Right cardiac atrium (tissue), 5 donors: ENCODE results near the gene PIK3CD. TPM values are rescaled to one million over a fixed set of nuclear protein-coding genes. Genes with fewer than 3 reads are reported as not detected.
"Not testable (repeated sequence)": the region's sequence is repeated elsewhere in the genome, so short reads cannot be mapped to it uniquely, and the experiment has no call there.

Experiments used
- ATAC-seq, 2 donors: fragments of 200-7000 bp; cut with Tn5 transposase; one replicate each; pipeline versions ENCODE4 v1.8.0 to v1.9.1; 2020; ENCODE audit warnings: moderate library complexity in 2 of 2, mild to moderate bottlenecking in 1 of 2
- DNase-seq, 3 donors: peaks; one replicate each; pipeline ENCODE4 v3.0.0-alpha.2; 2020
- H3K27ac ChIP-seq: one replicate; pipeline ENCODE4 v1.5.1; 2013; ENCODE audit warnings: mild to moderate bottlenecking, low read length, control low read depth, moderate library complexity
- H3K27me3 ChIP-seq: one replicate; pipeline ENCODE4 v1.6.1; 2013; ENCODE audit not compliant: control insufficient read depth, insufficient read depth
- H3K4me1 ChIP-seq: one replicate; pipeline ENCODE4 v1.6.1; 2013; ENCODE audit warnings: low read length; ENCODE audit not compliant: control insufficient read depth, insufficient read depth
- H3K4me3 ChIP-seq: one replicate; pipeline ENCODE4 v1.5.1; 2013; ENCODE audit warnings: low read length, control low read depth
- H3K9me3 ChIP-seq: one replicate; pipeline ENCODE4 v1.6.1; 2013; ENCODE audit warnings: low read length; ENCODE audit not compliant: control insufficient read depth
- WGBS: extraction: QIAGEN DNeasy Blood & Tissue Kit; methylation state at CpG from one replicate; pipeline ENCODE4 v1.1.7; 2013; 5-methylcytosine and 5-hydroxymethylcytosine counted together
- intact Hi-C, 4 donors: fragments of 100-400 bp; cut with DNase I; formaldehyde crosslinking; loops; one replicate each; pipeline versions ENCODE4 v1.11.0 to v1.14.0; 2022 to 2023
- polyA plus RNA-seq: library from polyadenylated mRNA; stranded (reverse); fragments of 200-250 nt; gene quantifications from one replicate; pipeline ENCODE4 v1.2.3, GENCODE V29; 2013
- total RNA-seq, 4 donors: library from RNA; stranded (reverse); fragmentation: NEBNext Ultra II Directional; extraction: Animal tissue kit (Norgen Biotek cat#: 25700); gene quantifications; one replicate each; pipeline ENCODE4 v1.2.1, GENCODE V29; 2021
- donor health status: healthy with polysubstance abuse.
- donor health status: DM: no; HTN: yes; CAD: no.
- donor health status: DM: no; HTN: no; CAD: no.
- donor health status: DM: no; HTN: yes; CAD: no; lungs with severe emphysema.
- donor health status: DM: yes; HTN: yes; CAD: no.

The PIK3CD gene
- total and polyA plus RNA-seq, 5 donors = 3.0 to 5.9 (median 4.5) TPM

GRCh38 chr1:9657521-9658032 is 6.0 kb downstream of the PIK3CD start:
- H3K27me3 ChIP-seq = no peaks in the 10 kb centered on the region
- H3K4me1 ChIP-seq = no peaks in the 10 kb centered on the region
- WGBS = 65% methylated on average over 2 of the region's 2 CpGs
- DNase-seq (no peak), ATAC-seq (no peak)
- H3K9me3 ChIP-seq = no peaks in the 10 kb centered on the region
- intact Hi-C loops = no loop called here
- H3K27ac ChIP-seq = no peak overlapping the region
- no peak overlapping the region for H3K4me3 ChIP-seq

GRCh38 chr1:9658199-9658598 is 6.7 kb downstream of the PIK3CD start:
- H3K9me3 ChIP-seq = no peaks in the 10 kb centered on the region
- intact Hi-C loops = no loop called here
- DNase-seq = no peak
- no peak overlapping the region for H3K4me3 ChIP-seq
- 76% methylated on average over 4 of the region's 4 CpGs for WGBS
- H3K27me3 ChIP-seq = no peaks in the 10 kb centered on the region
- no peak for ATAC-seq
- H3K4me1 ChIP-seq = no peaks in the 10 kb centered on the region
- no peak overlapping the region for H3K27ac ChIP-seq

GRCh38 chr1:9659328-9659727 is 7.8 kb downstream of the PIK3CD start:
- no peak overlapping the region for H3K4me3 ChIP-seq
- H3K27ac ChIP-seq = no peak overlapping the region
- DNase-seq (peak in 1 of 3 donors; percentile 31), ATAC-seq (no peak)
- intact Hi-C loops = no loop called here
- 66% methylated on average over 5 of the region's 5 CpGs for WGBS
- no peaks in the 10 kb centered on the region for H3K9me3 ChIP-seq
- H3K27me3 ChIP-seq = no peaks in the 10 kb centered on the region
- H3K4me1 ChIP-seq = no peaks in the 10 kb centered on the region

GRCh38 chr1:9663257-9663656 is 11.7 kb downstream of the PIK3CD start:
- intact Hi-C loops = no loop called here
- 90% methylated on average over 6 of the region's 6 CpGs for WGBS
- H3K4me1 ChIP-seq = no peaks in the 10 kb centered on the region
- ATAC-seq = no peak
- H3K4me3 ChIP-seq = no peak overlapping the region
- no peak overlapping the region for H3K27ac ChIP-seq
- DNase-seq = no peak
- H3K9me3 ChIP-seq = no peaks in the 10 kb centered on the region
- no peaks in the 10 kb centered on the region for H3K27me3 ChIP-seq

- H3K9me3 ChIP-seq = no peaks in the 10 kb centered on the region
- H3K27ac ChIP-seq = no peak overlapping the region
- no peaks in the 10 kb centered on the region for H3K27me3 ChIP-seq
- no peak for DNase-seq
- 90% methylated on average over 9 of the region's 9 CpGs for WGBS
- no peaks in the 10 kb centered on the region for H3K4me1 ChIP-seq
- no peak for ATAC-seq
- no peak overlapping the region for H3K4me3 ChIP-seq
- intact Hi-C loops = no loop called here
These were observed 13.7 kb downstream of the PIK3CD start for GRCh38 chr1:9665193-9665592.

- H3K27me3 ChIP-seq = no peaks in the 10 kb centered on the region
- no peaks in the 10 kb centered on the region for H3K4me1 ChIP-seq
- ATAC-seq (no peak), DNase-seq (no peak)
- WGBS = 51% methylated on average over 2 of the region's 2 CpGs
- H3K4me3 ChIP-seq = no peak overlapping the region
- no peaks in the 10 kb centered on the region for H3K9me3 ChIP-seq
- intact Hi-C loops = no loop called here
- H3K27ac ChIP-seq = no peak overlapping the region
These were observed 16.5 kb downstream of the PIK3CD start for GRCh38 chr1:9668080-9668479.

GRCh38 chr1:9670085-9670484 is 18.6 kb downstream of the PIK3CD start:
- no peak for DNase-seq
- no peaks in the 10 kb centered on the region for H3K9me3 ChIP-seq
- H3K27ac ChIP-seq = no peak overlapping the region
- H3K27me3 ChIP-seq = no peaks in the 10 kb centered on the region
- WGBS = 86% methylated on average over 2 of the region's 2 CpGs
- no peak overlapping the region for H3K4me3 ChIP-seq
- no peak for ATAC-seq
- H3K4me1 ChIP-seq = no peaks in the 10 kb centered on the region
- intact Hi-C loops = no loop called here

- no peaks in the 10 kb centered on the region for H3K9me3 ChIP-seq
- DNase-seq (no peak), ATAC-seq (no peak)
- intact Hi-C loops = no loop called here
- H3K27ac ChIP-seq = no peak overlapping the region
- H3K4me3 ChIP-seq = no peak overlapping the region
- 80% methylated on average over 8 of the region's 8 CpGs for WGBS
- no peaks in the 10 kb centered on the region for H3K4me1 ChIP-seq
- no peaks in the 10 kb centered on the region for H3K27me3 ChIP-seq
These were observed 20.0 kb downstream of the PIK3CD start for GRCh38 chr1:9671377-9672140.

GRCh38 chr1:9672444-9672843 is 20.9 kb downstream of the PIK3CD start:
- ATAC-seq (no peak), DNase-seq (no peak)
- WGBS = 91% methylated on average over 5 of the region's 5 CpGs
- Histone ChIP-seq H3K9me3 (no peaks in the 10 kb centered on the region), H3K4me1 (no peaks in the 10 kb centered on the region), H3K27me3 (no peaks in the 10 kb centered on the region), H3K27ac (no peak overlapping the region), H3K4me3 (no peak overlapping the region)
- intact Hi-C loops = no loop called here

- no peaks in the 10 kb centered on the region for H3K4me1 ChIP-seq
- WGBS = 70% methylated on average over 3 of the region's 3 CpGs
- no peaks in the 10 kb centered on the region for H3K27me3 ChIP-seq
- H3K27ac ChIP-seq = no peak overlapping the region
- no peak for ATAC-seq
- no peak overlapping the region for H3K4me3 ChIP-seq
- H3K9me3 ChIP-seq = no peaks in the 10 kb centered on the region
- intact Hi-C loops = no loop called here
- DNase-seq = no peak
These were observed 23.9 kb downstream of the PIK3CD start for GRCh38 chr1:9675393-9675792.

- H3K9me3 ChIP-seq, intact Hi-C loops, ATAC-seq, H3K4me3 ChIP-seq, DNase-seq, H3K27ac ChIP-seq, H3K4me1 ChIP-seq, H3K27me3 ChIP-seq: not testable (repeated sequence)
- WGBS = 97% methylated on average over 7 of the region's 7 CpGs
These were observed 24.6 kb downstream of the PIK3CD start for GRCh38 chr1:9676128-9676527.
